Measurements from ENCODE around the gene TMEM92. TPM values are rescaled to one million over a fixed set of nuclear protein-coding genes. Genes with fewer than 3 reads are reported as not detected.
"Not testable (repeated sequence)": the region's sequence is repeated elsewhere in the genome, so short reads cannot be mapped to it uniquely, and the experiment has no call there.

TMEM92 gene
- polyA plus RNA-seq, 3 donors from 2014 or later: not detected

DNA sequence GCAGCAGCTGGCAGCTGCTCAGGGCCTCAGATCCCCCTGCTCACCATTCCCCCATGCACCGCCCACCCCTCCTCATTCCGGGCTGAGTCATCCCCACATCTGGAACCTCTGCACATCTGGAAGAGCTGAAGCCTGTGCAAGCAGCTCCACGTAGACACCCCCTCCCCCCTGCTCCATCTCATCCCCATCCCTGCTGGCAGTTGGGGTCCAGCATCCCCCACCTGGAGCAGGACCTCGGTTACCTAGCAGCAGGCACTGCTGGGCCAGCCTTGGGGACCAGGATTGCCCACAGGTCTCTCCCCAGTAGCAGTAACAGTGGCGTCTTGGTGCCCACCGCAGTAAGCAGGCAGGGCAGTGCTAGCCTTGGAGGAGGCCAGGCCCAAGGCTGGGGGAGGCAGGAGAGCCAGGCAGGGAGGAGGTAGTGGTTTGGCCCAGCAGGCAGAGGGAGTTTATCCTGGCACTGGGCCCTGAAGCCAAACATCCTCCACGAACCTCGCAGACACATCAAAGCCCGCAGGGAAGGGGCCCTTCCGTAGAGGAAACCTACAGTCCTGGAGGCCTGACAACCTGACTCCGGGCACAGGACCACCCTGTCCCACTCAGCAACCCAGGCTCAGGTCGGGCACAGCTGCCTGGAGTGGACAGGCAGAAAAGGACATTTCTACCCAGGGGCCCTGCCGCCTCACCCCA lies 7.7 kb upstream of the TMEM92 start:
- no peak overlapping the region for H3K27ac Mint-ChIP-seq
- H3K9me3 Mint-ChIP-seq: no peaks in the 10 kb centered on the region
- no peaks in the 10 kb centered on the region for H3K36me3 Mint-ChIP-seq
- H3K4me3 Mint-ChIP-seq: no peak overlapping the region
- no peak for DNase-seq
- no peaks in the 10 kb centered on the region for H3K4me1 Mint-ChIP-seq
- H3K27me3 Mint-ChIP-seq (ENCODE audit: low read depth in 3 of 3): peaks cover 0 to 4% (median 2%) of the 10 kb centered on the region in 3 donors

- Mint-ChIP-seq H3K4me3 (no peak overlapping the region), H3K4me1 (no peaks in the 10 kb centered on the region), H3K9me3 (no peaks in the 10 kb centered on the region), H3K27ac (no peak overlapping the region), H3K27me3 (ENCODE audit: low read depth in 3 of 3) (peaks cover 2 to 6% (median 2%) of the 10 kb centered on the region in 3 donors), H3K36me3 (no peaks in the 10 kb centered on the region)
- no peak for DNase-seq
Measured at GRCh38 chr17:50267074-50267841, 7.0 kb upstream of the TMEM92 start.

- Mint-ChIP-seq H3K36me3 (no peaks in the 10 kb centered on the region), H3K27me3 (ENCODE audit: low read depth in 3 of 3) (peaks cover 3 to 8% (median 8%) of the 10 kb centered on the region in 3 donors), H3K4me3 (no peak overlapping the region), H3K9me3 (no peaks in the 10 kb centered on the region), H3K4me1 (peaks cover 5 to 7% of the 10 kb centered on the region in 2 donors), H3K27ac (no peak overlapping the region)
- no peak for DNase-seq
Measured at GRCh38 chr17:50268026-50268425, 6.2 kb upstream of the TMEM92 start.

- DNase-seq: no peak
- Mint-ChIP-seq H3K27ac (no peak overlapping the region), H3K4me3 (no peak overlapping the region), H3K9me3 (no peaks in the 10 kb centered on the region), H3K36me3 (no peaks in the 10 kb centered on the region), H3K27me3 (ENCODE audit: low read depth in 3 of 3) (peaks cover 3 to 8% (median 8%) of the 10 kb centered on the region in 3 donors), H3K4me1 (peaks cover 5 to 8% of the 10 kb centered on the region in 2 donors)
Measured at GRCh38 chr17:50268743-50269275, 5.5 kb upstream of the TMEM92 start.

DNA sequence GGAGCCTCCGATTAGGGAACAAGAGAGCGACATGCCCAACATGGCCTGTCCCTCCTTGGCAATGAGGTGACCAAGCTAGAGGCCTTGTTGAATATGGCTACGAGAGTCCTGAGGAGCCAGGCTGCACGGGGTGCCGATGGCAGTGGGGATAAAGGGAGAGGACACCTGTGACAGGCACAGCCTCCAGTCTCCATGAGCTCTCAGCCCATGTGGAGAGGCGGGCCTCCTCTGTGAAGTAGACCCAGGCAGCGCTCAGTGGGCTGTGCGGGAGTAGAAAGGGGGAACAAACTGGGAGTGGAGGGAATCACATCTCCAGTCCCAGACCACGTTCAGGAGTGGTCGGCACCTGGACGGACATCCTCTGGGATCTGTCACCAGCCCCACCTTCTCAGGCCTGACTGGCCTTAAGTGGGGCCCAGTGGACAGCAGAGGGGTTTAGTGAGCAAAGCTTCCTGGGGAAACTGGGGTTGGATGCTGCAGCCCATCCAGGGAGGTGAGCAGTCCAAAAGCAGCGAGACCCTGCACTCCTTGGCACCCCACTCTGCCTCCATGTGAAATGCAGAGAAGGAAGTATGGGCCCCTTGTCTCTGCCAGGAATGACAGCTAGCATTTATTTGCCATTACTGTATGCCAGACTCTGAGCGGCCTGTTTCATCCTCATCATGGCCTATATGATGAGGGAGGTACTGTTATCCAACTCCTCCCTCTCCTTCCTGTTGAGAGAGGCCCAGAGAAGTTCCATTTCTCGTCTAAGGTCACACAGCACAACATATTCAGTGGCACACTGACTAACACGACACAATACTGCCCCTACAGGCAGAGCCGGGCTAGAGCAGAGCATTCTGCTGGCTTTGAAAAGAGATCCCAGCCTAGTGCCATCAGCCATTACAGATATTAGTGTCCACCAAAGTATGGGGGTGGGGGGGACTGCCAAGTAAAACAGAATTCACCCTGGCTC lies 4.5 kb upstream of the TMEM92 start:
- peak; percentile 29 to 39 (median 38) for DNase-seq
- H3K9me3 Mint-ChIP-seq: no peaks in the 10 kb centered on the region
- no peak overlapping the region for H3K4me3 Mint-ChIP-seq
- peaks cover 5 to 8% of the 10 kb centered on the region in 2 donors for H3K4me1 Mint-ChIP-seq
- H3K27ac Mint-ChIP-seq: no peak overlapping the region
- peaks cover 6 to 8% (median 8%) of the 10 kb centered on the region in 3 donors for H3K27me3 Mint-ChIP-seq (ENCODE audit: low read depth in 3 of 3)
- no peaks in the 10 kb centered on the region for H3K36me3 Mint-ChIP-seq

GRCh38 chr17:50270435-50271362 lies 3.6 kb upstream of the TMEM92 start:
- Mint-ChIP-seq H3K36me3 (no peaks in the 10 kb centered on the region), H3K9me3 (no peaks in the 10 kb centered on the region), H3K4me1 (peaks cover 5 to 8% of the 10 kb centered on the region in 2 donors), H3K4me3 (no peak overlapping the region), H3K27me3 (ENCODE audit: low read depth in 3 of 3) (peaks cover 4 to 11% (median 8%) of the 10 kb centered on the region in 3 donors), H3K27ac (no peak overlapping the region)
- DNase-seq: no peak

GRCh38 chr17:50271363-50271750 lies 2.9 kb upstream of the TMEM92 start:
- not testable (repeated sequence) for DNase-seq, H3K36me3 Mint-ChIP-seq, H3K4me3 Mint-ChIP-seq, H3K27ac Mint-ChIP-seq, H3K4me1 Mint-ChIP-seq, H3K9me3 Mint-ChIP-seq
- H3K27me3 Mint-ChIP-seq (ENCODE audit: low read depth in 3 of 3): peaks cover 4 to 13% (median 6%) of the 10 kb centered on the region in 3 donors

DNA sequence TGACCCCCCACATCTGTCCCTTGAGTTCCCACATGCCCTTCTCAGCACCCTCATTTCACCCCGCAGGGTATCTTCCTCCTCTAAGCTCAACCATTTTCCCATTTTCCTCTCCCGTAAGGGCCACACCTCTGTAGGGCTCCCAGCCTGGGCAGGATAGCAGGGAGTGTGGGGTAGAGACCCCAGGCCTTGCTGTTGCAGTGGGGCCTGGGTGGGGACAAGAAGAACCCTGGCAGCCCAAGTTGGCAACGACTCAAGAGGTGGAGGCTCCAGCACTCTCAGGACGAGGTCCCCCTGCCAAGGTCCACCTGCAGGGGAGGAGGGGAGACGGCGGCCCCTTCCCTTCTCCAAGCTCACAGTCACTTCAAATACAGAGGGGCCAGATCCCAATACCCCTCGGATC lies 2.0 kb upstream of the TMEM92 start:
- H3K27ac Mint-ChIP-seq: peak overlapping the region in 1 of 6 donors; percentile 13

GRCh38 chr17:50272711-50273653 lies 1.3 kb upstream of the TMEM92 start:
- Mint-ChIP-seq H3K36me3 (no peaks in the 10 kb centered on the region), H3K9me3 (no peaks in the 10 kb centered on the region), H3K4me3 (peak overlapping the region; percentile 53 to 87 (median 74)), H3K4me1 (peaks cover 5 to 8% of the 10 kb centered on the region in 2 donors), H3K27me3 (ENCODE audit: low read depth in 3 of 3) (peaks cover 4 to 15% (median 14%) of the 10 kb centered on the region in 3 donors), H3K27ac (peak overlapping the region in 2 of 6 donors; percentile 13 to 64)
- DNase-seq: peak; percentile 28 to 46 (median 43)

More for the DNA sequence above, 2.0 kb upstream of the TMEM92 start:
- no peaks in the 10 kb centered on the region for H3K36me3 Mint-ChIP-seq
- H3K27me3 Mint-ChIP-seq (ENCODE audit: low read depth in 3 of 3): peaks cover 4 to 15% (median 12%) of the 10 kb centered on the region in 3 donors
- peak overlapping the region in 3 of 5 donors; percentile 53 to 87 (median 72) for H3K4me3 Mint-ChIP-seq
- DNase-seq: no peak
- peaks cover 5 to 8% of the 10 kb centered on the region in 2 donors for H3K4me1 Mint-ChIP-seq
- H3K9me3 Mint-ChIP-seq: no peaks in the 10 kb centered on the region

DNA sequence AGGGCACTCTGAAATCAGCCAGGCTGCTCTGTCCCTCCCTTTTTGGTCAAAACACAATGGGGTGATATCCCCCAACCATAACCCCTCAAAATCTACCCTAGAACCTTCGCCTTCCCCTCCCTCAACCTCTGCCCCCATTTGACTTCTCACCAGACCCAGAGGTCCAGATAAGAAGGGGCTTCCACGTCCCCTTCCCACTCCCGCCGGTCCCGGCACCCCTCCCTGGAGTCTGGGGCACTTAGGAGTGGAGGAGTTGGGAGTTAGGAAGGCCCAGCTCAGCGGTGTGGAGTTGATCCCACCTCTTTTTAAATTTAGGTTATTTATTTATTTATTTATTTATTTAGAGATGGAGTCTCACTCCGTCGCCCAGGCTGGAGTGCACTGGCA lies 619 bp upstream of the TMEM92 start:
- no peak for DNase-seq
- Mint-ChIP-seq H3K36me3 (no peaks in the 10 kb centered on the region), H3K9me3 (no peaks in the 10 kb centered on the region), H3K27me3 (ENCODE audit: low read depth in 3 of 3) (peaks cover 4 to 15% (median 14%) of the 10 kb centered on the region in 3 donors), H3K27ac (no peak overlapping the region), H3K4me3 (peak overlapping the region in 2 of 5 donors; percentile 18 to 29), H3K4me1 (peaks cover 5 to 8% of the 10 kb centered on the region in 2 donors)

- DNase-seq: no peak
- H3K27me3 Mint-ChIP-seq (ENCODE audit: low read depth in 3 of 3): peaks cover 4 to 16% (median 14%) of the 10 kb centered on the region in 3 donors
- H3K4me1 Mint-ChIP-seq: peaks cover 5 to 8% of the 10 kb centered on the region in 2 donors
- no peaks in the 10 kb centered on the region for H3K36me3 Mint-ChIP-seq
- H3K4me3 Mint-ChIP-seq: no peak overlapping the region
- H3K9me3 Mint-ChIP-seq: no peaks in the 10 kb centered on the region
- no peak overlapping the region for H3K27ac Mint-ChIP-seq
Measured at GRCh38 chr17:50274897-50275221, 593 bp downstream of the TMEM92 start.

- Mint-ChIP-seq H3K27me3 (ENCODE audit: low read depth in 3 of 3) (peaks cover 4 to 16% (median 14%) of the 10 kb centered on the region in 3 donors), H3K4me3 (peak overlapping the region in 1 of 5 donors; percentile 44), H3K4me1 (peaks cover 5 to 8% of the 10 kb centered on the region in 2 donors), H3K36me3 (no peaks in the 10 kb centered on the region), H3K27ac (no peak overlapping the region), H3K9me3 (no peaks in the 10 kb centered on the region)
- no peak for DNase-seq
Measured at GRCh38 chr17:50275279-50275678, 1.0 kb downstream of the TMEM92 start.
